Smooth muscle cell of trachea (primary cell): ENCODE data around the gene GPR27. TPM values are rescaled to one million over a fixed set of nuclear protein-coding genes. Genes with fewer than 3 reads are reported as not detected.

Source experiments
- total RNA-seq: library from RNA; depleted of rRNA; stranded (reverse); fragments of >200 nt; gene quantifications from 2 replicates; pipeline ENCODE4 v1.2.1, GENCODE V29; 2014

Gene GPR27, protein sequence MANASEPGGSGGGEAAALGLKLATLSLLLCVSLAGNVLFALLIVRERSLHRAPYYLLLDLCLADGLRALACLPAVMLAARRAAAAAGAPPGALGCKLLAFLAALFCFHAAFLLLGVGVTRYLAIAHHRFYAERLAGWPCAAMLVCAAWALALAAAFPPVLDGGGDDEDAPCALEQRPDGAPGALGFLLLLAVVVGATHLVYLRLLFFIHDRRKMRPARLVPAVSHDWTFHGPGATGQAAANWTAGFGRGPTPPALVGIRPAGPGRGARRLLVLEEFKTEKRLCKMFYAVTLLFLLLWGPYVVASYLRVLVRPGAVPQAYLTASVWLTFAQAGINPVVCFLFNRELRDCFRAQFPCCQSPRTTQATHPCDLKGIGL
- total RNA-seq, result under 0.01 TPM in 1 of 2 replicates, not detected in the other

DNA sequence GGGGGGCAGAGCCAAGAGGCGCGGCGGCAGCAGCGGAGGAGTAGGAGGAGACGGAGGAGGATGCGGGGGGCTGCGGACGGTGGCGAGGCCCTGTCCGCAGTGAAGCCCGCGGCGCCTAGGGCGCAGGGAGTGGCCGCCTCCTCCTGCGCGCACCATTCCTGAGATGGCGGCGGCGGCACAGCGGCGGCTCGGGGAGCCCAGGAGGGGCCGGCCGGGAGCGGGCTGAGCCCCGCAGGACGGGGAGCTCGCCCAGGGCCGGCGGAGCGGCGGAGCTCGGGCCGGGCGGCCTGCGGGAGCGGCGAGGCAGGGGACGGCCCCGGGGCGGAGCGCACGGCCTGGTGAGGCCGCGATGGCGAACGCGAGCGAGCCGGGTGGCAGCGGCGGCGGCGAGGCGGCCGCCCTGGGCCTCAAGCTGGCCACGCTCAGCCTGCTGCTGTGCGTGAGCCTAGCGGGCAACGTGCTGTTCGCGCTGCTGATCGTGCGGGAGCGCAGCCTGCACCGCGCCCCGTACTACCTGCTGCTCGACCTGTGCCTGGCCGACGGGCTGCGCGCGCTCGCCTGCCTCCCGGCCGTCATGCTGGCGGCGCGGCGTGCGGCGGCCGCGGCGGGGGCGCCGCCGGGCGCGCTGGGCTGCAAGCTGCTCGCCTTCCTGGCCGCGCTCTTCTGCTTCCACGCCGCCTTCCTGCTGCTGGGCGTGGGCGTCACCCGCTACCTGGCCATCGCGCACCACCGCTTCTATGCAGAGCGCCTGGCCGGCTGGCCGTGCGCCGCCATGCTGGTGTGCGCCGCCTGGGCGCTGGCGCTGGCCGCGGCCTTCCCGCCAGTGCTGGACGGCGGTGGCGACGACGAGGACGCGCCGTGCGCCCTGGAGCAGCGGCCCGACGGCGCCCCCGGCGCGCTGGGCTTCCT, at the start of gene GPR27:
Gene GPR27, plus strand, starts transcription at position 155 of the 909 bp plus-strand sequence. Its CDS starts 195 bp downstream, at position 350.

DNA sequence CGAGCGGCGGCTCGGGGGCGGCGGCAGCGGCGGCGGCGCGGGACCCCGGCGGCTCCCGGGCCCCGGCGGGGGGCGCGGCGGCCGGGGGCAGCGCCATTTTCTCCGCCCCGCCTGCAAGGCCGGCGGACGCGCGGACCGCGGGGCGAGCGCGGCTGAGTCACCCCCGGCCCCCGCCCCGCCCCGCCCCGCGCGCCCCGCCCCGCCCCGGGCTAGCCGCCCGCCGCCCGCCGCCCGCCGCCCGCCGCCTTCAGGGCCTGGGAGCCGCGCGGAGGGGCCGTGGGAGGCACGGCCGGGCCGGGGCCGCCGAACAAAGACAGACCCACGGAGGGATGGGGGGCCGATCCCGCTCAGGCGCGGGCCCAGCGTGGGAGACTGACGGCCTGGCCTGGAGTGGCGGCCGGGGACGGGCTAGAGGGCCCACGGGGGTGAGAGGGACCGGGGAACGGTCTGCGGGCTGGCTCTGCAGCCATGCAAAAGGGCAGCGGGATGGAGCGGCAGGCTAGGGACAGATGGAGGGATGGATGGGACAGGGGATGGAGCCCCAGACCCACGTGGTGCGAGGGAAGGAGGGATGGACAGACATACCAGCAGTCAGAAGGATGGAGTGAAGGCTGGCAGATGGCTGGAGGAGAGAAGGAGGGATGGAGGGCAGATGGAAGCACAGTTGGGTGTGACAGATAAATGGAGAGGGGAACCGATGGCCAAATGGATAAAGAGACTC, 28.2 kb upstream of the GPR27 start, which contains the start of gene EIF4E3:
Gene EIF4E3, minus strand, starts transcription at position 132 of the 721 bp plus-strand sequence. Its CDS starts 35 bp downstream, at position 97.

DNA sequence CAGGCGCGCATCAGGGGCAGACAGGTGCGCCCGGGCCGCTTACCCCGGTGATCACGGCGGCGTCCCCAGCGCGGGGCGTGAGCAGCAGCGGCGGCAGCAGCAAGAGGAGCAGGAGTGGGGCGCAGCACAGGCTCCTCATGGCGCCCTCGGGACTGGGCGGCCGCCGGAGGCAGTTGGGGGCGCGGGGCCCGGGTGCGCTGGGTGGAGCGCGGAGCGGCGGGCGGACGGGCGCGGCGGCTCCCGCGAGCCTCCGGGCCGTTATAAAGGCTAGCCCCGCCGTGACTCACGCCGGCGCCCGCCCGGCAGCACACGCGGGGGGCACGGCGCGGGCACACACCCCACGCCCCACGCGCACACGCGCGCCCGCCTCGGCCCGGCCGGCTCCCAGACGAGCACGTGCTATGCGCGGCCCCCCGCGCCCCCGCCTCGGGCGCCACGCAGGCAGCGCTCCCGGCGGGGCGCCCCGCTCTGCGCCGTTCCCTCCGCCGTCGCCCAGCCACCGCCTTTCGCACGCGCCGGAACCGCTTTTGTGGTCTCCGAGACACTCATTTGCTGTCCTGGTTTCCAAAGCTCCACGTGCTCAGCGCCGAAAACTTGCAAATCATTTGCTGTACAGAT, 31.4 kb downstream of the GPR27 start, which contains the start of gene PROK2:
Gene PROK2, minus strand, starts transcription at position 235 of the 618 bp plus-strand sequence. Its CDS starts 96 bp downstream, at position 139.

Other genes starting within 250 kb of the GPR27 start
- gene FOXP1, start 170.1 kb upstream of the GPR27 start, total RNA-seq, result 58.8 and 93.0 TPM in 2 replicates
- gene EIF4E3, start 28.5 kb upstream of the GPR27 start, total RNA-seq, result 1.7 and 2.3 TPM in 2 replicates
- not detected in 2 replicates for gene PROK2, start 31.3 kb downstream of the GPR27 start, total RNA-seq